HepG2 (cell line): Measurements from ENCODE around the gene CSF3R. TPM values are rescaled to one million over a fixed set of nuclear protein-coding genes. Genes with fewer than 3 reads are reported as not detected.

ENCODE experiments used
- CSRNP2 ChIP-seq: sonication (generic); formaldehyde crosslinking; conservative IDR thresholded peaks from 2 replicates; pipeline ENCODE4 v1.8.0; 2022; ENCODE audit warnings: low read depth, missing genetic modification reagents
- FOXP1 ChIP-seq, 2 experiments: fragments of 450-650 bp in 1 of 2; IDR thresholded peaks; 2 replicates each; pipeline ENCODE4 v1.6.1; 2017 to 2018; ENCODE audit warnings: antibody characterized with exemption in 1 of 2
- GABPB1 ChIP-seq: IDR thresholded peaks from 2 replicates; pipeline ENCODE4 v1.6.1; 2016; ENCODE audit warnings: mild to moderate bottlenecking, missing genetic modification reagents, moderate library complexity, missing compliant biosample characterization
- HIVEP1 ChIP-seq: sonication (generic); formaldehyde crosslinking; IDR thresholded peaks from 2 replicates; pipeline ENCODE4 v1.4.0; 2020; ENCODE audit warnings: mild to moderate bottlenecking, missing genetic modification reagents
- IRX3 ChIP-seq: sonication (generic); formaldehyde crosslinking; IDR thresholded peaks from 2 replicates; pipeline ENCODE4 v1.8.1; 2023; ENCODE audit warnings: mild to moderate bottlenecking, low read depth, missing genetic modification reagents, borderline replicate concordance
- MBNL3 ChIP-seq: fragments of 250-450 bp; sonication (Bioruptor Pico); conservative IDR thresholded peaks from 2 replicates; pipeline ENCODE4 v1.8.0; 2022; ENCODE audit warnings: mild to moderate bottlenecking, inconsistent platforms
- PITX1 ChIP-seq: sonication (generic); formaldehyde crosslinking; IDR thresholded peaks from 2 replicates; pipeline ENCODE4 v1.5.1; 2020; ENCODE audit warnings: mild to moderate bottlenecking, missing genetic modification reagents
- PRDM4 ChIP-seq: sonication (generic); formaldehyde crosslinking; IDR thresholded peaks from 2 replicates; pipeline ENCODE4 v1.9.0; 2021; ENCODE audit warnings: missing genetic modification reagents, borderline replicate concordance
- TCF12 ChIP-seq, 2 experiments: fragments of 450-650 bp in 1 of 2; sonication (generic) in 1 of 2; formaldehyde crosslinking in 1 of 2; IDR thresholded peaks; 2 replicates each; pipeline versions ENCODE4 v1.6.1 to v1.8.0; 2017 to 2022; ENCODE audit warnings: antibody characterized with exemption in 1 of 2, mild to moderate bottlenecking in 1 of 2, missing genetic modification reagents in 1 of 2, moderate library complexity in 1 of 2
- XBP1 ChIP-seq: sonication (generic); formaldehyde crosslinking; IDR thresholded peaks from 2 replicates; pipeline ENCODE4 v1.5.0; 2020; ENCODE audit warnings: missing genetic modification reagents
- ZBTB25 ChIP-seq: IDR thresholded peaks from 2 replicates; pipeline ENCODE4 v1.6.1; 2018; ENCODE audit warnings: missing genetic modification reagents
- ZFX ChIP-seq: sonication (generic); formaldehyde crosslinking; IDR thresholded peaks from 2 replicates; pipeline ENCODE4 v1.4.0; 2020; ENCODE audit warnings: mild to moderate bottlenecking, low read depth, missing genetic modification reagents, moderate library complexity
- ZMAT3 ChIP-seq: sonication (generic); formaldehyde crosslinking; conservative IDR thresholded peaks from 2 replicates; pipeline ENCODE4 v1.7.0; 2021; ENCODE audit warnings: missing genetic modification reagents
- ZNF468 ChIP-seq: sonication (generic); formaldehyde crosslinking; IDR thresholded peaks from 2 replicates; pipeline ENCODE4 v1.8.0; 2022; ENCODE audit warnings: mild to moderate bottlenecking, moderate library complexity, missing genetic modification reagents
- ZNF703 ChIP-seq: sonication (generic); formaldehyde crosslinking; IDR thresholded peaks from 2 replicates; pipeline ENCODE4 v1.5.1; 2020; ENCODE audit warnings: missing genetic modification reagents, mild to moderate bottlenecking, moderate library complexity, borderline replicate concordance
- ZNF749 ChIP-seq: sonication (generic); formaldehyde crosslinking; IDR thresholded peaks from 2 replicates; pipeline ENCODE4 v1.8.0; 2022; ENCODE audit warnings: mild to moderate bottlenecking, missing genetic modification reagents, moderate library complexity, borderline replicate concordance
- ZNF841 ChIP-seq: sonication (generic); formaldehyde crosslinking; IDR thresholded peaks from 2 replicates; pipeline ENCODE4 v1.8.1; 2023; ENCODE audit warnings: missing genetic modification reagents, borderline replicate concordance
- ZSCAN21 ChIP-seq: sonication (generic); formaldehyde crosslinking; IDR thresholded peaks from 2 replicates; pipeline ENCODE4 v1.8.0; 2022; ENCODE audit warnings: mild to moderate bottlenecking, missing genetic modification reagents, moderate library complexity, borderline replicate concordance
- ZSCAN22 ChIP-seq: sonication (generic); formaldehyde crosslinking; IDR thresholded peaks from 2 replicates; pipeline ENCODE4 v1.4.0; 2020; ENCODE audit warnings: mild to moderate bottlenecking, missing genetic modification reagents
- polyA plus RNA-seq, 8 experiments: library from polyadenylated mRNA; depleted of rRNA in 3 of 8; stranded (reverse) in 7 of 8; unstranded in 1 of 8; fragments of >200 nt; fragmentation: Illumina TruSeq in 4 of 8; extraction: Trizol in 4 of 8; gene quantifications; 2 replicates each; pipeline versions ENCODE4 v1.2.1 to v1.2.3, GENCODE V29; 2011 to 2016; ENCODE audit warnings: low read depth in 4 of 8, missing spikeins in 1 of 8, mixed read lengths in 1 of 8; ENCODE audit not compliant: insufficient read depth in 1 of 8
- total RNA-seq, 5 experiments: library from RNA; depleted of rRNA; stranded (reverse); fragments of >200 nt; fragmentation: Illumina TruSeq; extraction: Trizol; gene quantifications; 2 replicates each; pipeline ENCODE4 v1.2.3, GENCODE V29; 2016; ENCODE audit warnings: low read depth in 1 of 5
- TF ChIP-seq, protein P1 (sequence below): sonication (generic); IDR thresholded peaks from 2 replicates; pipeline ENCODE4 v1.6.1; 2016; ENCODE audit warnings: low read depth, borderline replicate concordance
- TF ChIP-seq, protein P2 (sequence below): sonication (generic); formaldehyde crosslinking; conservative IDR thresholded peaks from 2 replicates; pipeline ENCODE4 v1.8.0; 2022; ENCODE audit warnings: missing genetic modification reagents

CSF3R gene
- total and polyA plus RNA-seq, 2 of the 13 experiments (the other 11 are each of a cell fraction or from before 2014, with no cell fraction given), result 11.9 to 28.8 TPM

GRCh38 chr1:36471830-36472641, 10.7 kb downstream of the CSF3R start (continued):
- TF ChIP-seq ZBTB25 (CRISPR knock-in tag) (no peak), HIVEP1 (CRISPR knock-in tag) (no peak), IRX3 (no peak), PITX1 (CRISPR knock-in tag) (no peak; the same call in 1 of the 2 replicates), ZSCAN22 (CRISPR knock-in tag) (peak; percentile 65; the same call in 1 of the 2 replicates), PRDM4 (no peak), ZNF703 (CRISPR knock-in tag) (no peak), XBP1 (CRISPR knock-in tag) (no peak), MBNL3 (no peak), GABPB1 (peak; percentile 39; the same call in 1 of the 2 replicates), ZFX (CRISPR knock-in tag) (peak; percentile 62), ZNF749 (CRISPR knock-in tag) (no peak), TCF12 (IDR thresholded peaks at IDR 0.05) (no peak), TCF12 (CRISPR knock-in tag; IDR thresholded peaks at IDR 0.05) (no peak), FOXP1 (IDR thresholded peaks at IDR 0.05) (no peak), FOXP1 (CRISPR knock-in tag; IDR thresholded peaks at IDR 0.05) (no peak), ZNF841 (no peak), CSRNP2 (no peak), ZSCAN21 (CRISPR knock-in tag) (no peak), ZNF468 (CRISPR knock-in tag) (no peak), ZMAT3 (CRISPR knock-in tag) (no peak)
- TF ChIP-seq, protein P1, sequence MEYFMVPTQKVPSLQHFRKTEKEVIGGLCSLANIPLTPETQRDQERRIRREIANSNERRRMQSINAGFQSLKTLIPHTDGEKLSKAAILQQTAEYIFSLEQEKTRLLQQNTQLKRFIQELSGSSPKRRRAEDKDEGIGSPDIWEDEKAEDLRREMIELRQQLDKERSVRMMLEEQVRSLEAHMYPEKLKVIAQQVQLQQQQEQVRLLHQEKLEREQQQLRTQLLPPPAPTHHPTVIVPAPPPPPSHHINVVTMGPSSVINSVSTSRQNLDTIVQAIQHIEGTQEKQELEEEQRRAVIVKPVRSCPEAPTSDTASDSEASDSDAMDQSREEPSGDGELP, result peak; percentile 26; the same call in 1 of the 2 replicates
- TF ChIP-seq, protein P2, sequence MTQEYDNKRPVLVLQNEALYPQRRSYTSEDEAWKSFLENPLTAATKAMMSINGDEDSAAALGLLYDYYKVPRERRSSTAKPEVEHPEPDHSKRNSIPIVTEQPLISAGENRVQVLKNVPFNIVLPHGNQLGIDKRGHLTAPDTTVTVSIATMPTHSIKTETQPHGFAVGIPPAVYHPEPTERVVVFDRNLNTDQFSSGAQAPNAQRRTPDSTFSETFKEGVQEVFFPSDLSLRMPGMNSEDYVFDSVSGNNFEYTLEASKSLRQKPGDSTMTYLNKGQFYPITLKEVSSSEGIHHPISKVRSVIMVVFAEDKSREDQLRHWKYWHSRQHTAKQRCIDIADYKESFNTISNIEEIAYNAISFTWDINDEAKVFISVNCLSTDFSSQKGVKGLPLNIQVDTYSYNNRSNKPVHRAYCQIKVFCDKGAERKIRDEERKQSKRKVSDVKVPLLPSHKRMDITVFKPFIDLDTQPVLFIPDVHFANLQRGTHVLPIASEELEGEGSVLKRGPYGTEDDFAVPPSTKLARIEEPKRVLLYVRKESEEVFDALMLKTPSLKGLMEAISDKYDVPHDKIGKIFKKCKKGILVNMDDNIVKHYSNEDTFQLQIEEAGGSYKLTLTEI (CRISPR knock-in tag), result no peak
